Astrocyte (in vitro differentiated cells and primary cell): ENCODE data around the gene CUTA. TPM values are rescaled to one million over a fixed set of nuclear protein-coding genes. Genes with fewer than 3 reads are reported as not detected.

Source experiments
- DNase-seq: peaks from one replicate; pipeline ENCODE4 v3.0.0-alpha.2; 2010; ENCODE audit warnings: low read depth
- FAIRE-seq: peaks from 2 replicates; lab custom pipeline; 2011; peaks lifted over from hg19 to GRCh38; lab: Jason Lieb, UNC
- H2AFZ ChIP-seq: 2 replicates; pipeline ENCODE4 v1.6.0; 2012; ENCODE audit warnings: low read depth, low read length, inconsistent platforms
- H3K27ac ChIP-seq: 2 replicates; pipeline ENCODE4 v1.5.1; 2011; ENCODE audit warnings: low read depth, low read length, inconsistent platforms
- H3K27me3 ChIP-seq: 2 replicates; pipeline ENCODE4 v1.6.0; 2011; ENCODE audit warnings: low read length, inconsistent platforms; ENCODE audit not compliant: insufficient read depth
- H3K36me3 ChIP-seq: 2 replicates; pipeline ENCODE4 v1.5.1; 2011; ENCODE audit warnings: low read length, inconsistent platforms; ENCODE audit not compliant: insufficient read depth
- H3K4me1 ChIP-seq: 2 replicates; pipeline ENCODE4 v1.5.1; 2011; ENCODE audit warnings: low read length, inconsistent platforms; ENCODE audit not compliant: insufficient read depth
- H3K4me2 ChIP-seq: 2 replicates; pipeline ENCODE4 v1.6.0; 2012; ENCODE audit warnings: low read length, inconsistent platforms
- H3K4me3 ChIP-seq: 2 replicates; pipeline ENCODE4 v1.5.1; 2011; ENCODE audit warnings: low read depth, mild to moderate bottlenecking, low read length, inconsistent platforms; ENCODE audit not compliant: insufficient read depth
- H3K79me2 ChIP-seq: 2 replicates; pipeline ENCODE4 v1.6.0; 2012; ENCODE audit warnings: mild to moderate bottlenecking, low read length, inconsistent platforms; ENCODE audit not compliant: insufficient read depth
- H3K9ac ChIP-seq: 2 replicates; pipeline ENCODE4 v1.6.0; 2012; ENCODE audit warnings: mild to moderate bottlenecking, low read length, inconsistent platforms
- H3K9me3 ChIP-seq: 2 replicates; pipeline ENCODE4 v1.5.1; 2012; ENCODE audit warnings: low read depth, mild to moderate bottlenecking, low read length, inconsistent platforms; ENCODE audit not compliant: insufficient read depth
- H4K20me1 ChIP-seq: 2 replicates; pipeline ENCODE4 v1.6.0; 2012; ENCODE audit warnings: low read length, inconsistent platforms; ENCODE audit not compliant: insufficient read depth
- H3K27ac Mint-ChIP-seq: one replicate; pipeline ENCODE4 v1.8.0; 2021; ENCODE audit warnings: mild to moderate bottlenecking, mixed read lengths; ENCODE audit not compliant: unreplicated experiment
- H3K27me3 Mint-ChIP-seq: one replicate; pipeline ENCODE4 v1.8.0; 2021; ENCODE audit warnings: low read depth, mixed read lengths; ENCODE audit not compliant: unreplicated experiment
- H3K36me3 Mint-ChIP-seq: one replicate; pipeline ENCODE4 v1.8.0; 2021; ENCODE audit warnings: low read depth, mixed read lengths; ENCODE audit not compliant: unreplicated experiment
- H3K4me1 Mint-ChIP-seq: one replicate; pipeline ENCODE4 v1.8.0; 2021; ENCODE audit warnings: low read depth, mixed read lengths; ENCODE audit not compliant: unreplicated experiment
- H3K4me3 Mint-ChIP-seq: one replicate; pipeline ENCODE4 v1.8.0; 2021; ENCODE audit warnings: mild to moderate bottlenecking, moderate library complexity, mixed read lengths; ENCODE audit not compliant: unreplicated experiment
- H3K9me3 Mint-ChIP-seq: one replicate; pipeline ENCODE4 v1.8.0; 2021; ENCODE audit warnings: mild to moderate bottlenecking, mixed read lengths; ENCODE audit not compliant: unreplicated experiment
- EZH2 ChIP-seq: IDR thresholded peaks from 2 replicates; pipeline ENCODE4 v1.6.1; 2012; ENCODE audit warnings: mild to moderate bottlenecking, low read length, inconsistent platforms; ENCODE audit not compliant: insufficient read depth
- total RNA-seq: library from RNA; stranded (reverse); gene quantifications from 2 replicates; pipeline ENCODE4 v1.2.1, GENCODE V29; 2021
- TF ChIP-seq, protein P1 (sequence below): IDR thresholded peaks from 2 replicates; pipeline ENCODE4 v1.5.1; 2011; ENCODE audit warnings: low read depth, mild to moderate bottlenecking, inconsistent platforms, low read length, moderate library complexity; ENCODE audit not compliant: insufficient read depth

The CUTA gene
- total RNA-seq, 1 donor from 2014 or later = 256 TPM

DNA sequence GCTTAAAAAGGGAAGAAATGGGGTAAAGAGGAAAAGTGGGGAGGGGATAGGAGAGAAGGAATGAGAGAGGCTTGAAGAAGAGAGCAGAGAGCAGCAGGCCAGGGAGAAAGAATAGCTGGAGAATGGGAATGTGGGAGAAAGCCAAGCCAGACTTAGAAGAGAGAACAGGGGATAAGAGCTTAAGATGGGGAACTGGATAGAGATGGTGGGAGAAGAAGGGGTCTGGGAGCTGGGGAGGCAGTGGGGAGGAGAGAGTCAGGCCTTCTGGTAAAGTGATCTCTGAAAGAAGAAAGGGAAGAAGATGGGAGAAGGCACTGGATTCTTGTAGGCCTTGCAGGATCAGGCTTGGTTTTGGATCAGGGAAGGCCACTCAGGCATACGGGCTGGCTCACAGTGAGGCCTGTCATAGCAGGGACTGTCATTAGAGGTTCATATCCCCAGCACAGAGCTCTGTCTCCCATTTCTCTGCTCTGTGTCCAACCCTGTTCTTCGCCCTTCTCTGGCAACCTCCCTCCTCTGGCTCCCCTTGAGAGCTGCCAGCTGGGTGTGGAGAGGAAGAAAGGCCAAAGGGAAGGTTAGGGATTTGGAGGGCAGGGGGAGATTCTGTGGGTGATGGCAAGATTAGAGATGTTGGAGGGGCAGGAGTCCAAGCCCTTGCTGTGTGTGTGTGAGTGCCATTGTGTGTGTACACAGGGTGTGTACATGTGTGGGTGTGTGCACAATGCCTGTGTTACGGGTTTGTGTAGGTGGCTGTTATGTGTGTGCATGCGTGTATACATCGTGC lies 11.3 kb upstream of the CUTA start:
- Histone ChIP-seq H3K36me3 (no peaks in the 10 kb centered on the region), H3K9me3 (no peaks in the 10 kb centered on the region), H3K4me1 (peaks cover 56% of the 10 kb centered on the region), H3K9ac (peak overlapping the region; percentile 60), H4K20me1 (peaks cover 61% of the 10 kb centered on the region), H3K27me3 (no peaks in the 10 kb centered on the region), H3K4me3 (no peak overlapping the region), H3K27ac (no peak overlapping the region), H3K79me2 (peaks cover 38% of the 10 kb centered on the region), H2AFZ (no peak overlapping the region), H3K4me2 (peak overlapping the region; percentile 100)
- DNase-seq (no peak), FAIRE-seq (no peak)
- H3K27ac Mint-ChIP-seq = peak overlapping the region; percentile 93
- no peaks in the 10 kb centered on the region for H3K9me3 Mint-ChIP-seq
- TF ChIP-seq, protein P1, sequence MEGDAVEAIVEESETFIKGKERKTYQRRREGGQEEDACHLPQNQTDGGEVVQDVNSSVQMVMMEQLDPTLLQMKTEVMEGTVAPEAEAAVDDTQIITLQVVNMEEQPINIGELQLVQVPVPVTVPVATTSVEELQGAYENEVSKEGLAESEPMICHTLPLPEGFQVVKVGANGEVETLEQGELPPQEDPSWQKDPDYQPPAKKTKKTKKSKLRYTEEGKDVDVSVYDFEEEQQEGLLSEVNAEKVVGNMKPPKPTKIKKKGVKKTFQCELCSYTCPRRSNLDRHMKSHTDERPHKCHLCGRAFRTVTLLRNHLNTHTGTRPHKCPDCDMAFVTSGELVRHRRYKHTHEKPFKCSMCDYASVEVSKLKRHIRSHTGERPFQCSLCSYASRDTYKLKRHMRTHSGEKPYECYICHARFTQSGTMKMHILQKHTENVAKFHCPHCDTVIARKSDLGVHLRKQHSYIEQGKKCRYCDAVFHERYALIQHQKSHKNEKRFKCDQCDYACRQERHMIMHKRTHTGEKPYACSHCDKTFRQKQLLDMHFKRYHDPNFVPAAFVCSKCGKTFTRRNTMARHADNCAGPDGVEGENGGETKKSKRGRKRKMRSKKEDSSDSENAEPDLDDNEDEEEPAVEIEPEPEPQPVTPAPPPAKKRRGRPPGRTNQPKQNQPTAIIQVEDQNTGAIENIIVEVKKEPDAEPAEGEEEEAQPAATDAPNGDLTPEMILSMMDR = no peak
- TF ChIP-seq EZH2 = no peak
- peaks cover 5% of the 10 kb centered on the region for H3K36me3 Mint-ChIP-seq
- peaks cover 69% of the 10 kb centered on the region for H3K4me1 Mint-ChIP-seq
- no peaks in the 10 kb centered on the region for H3K27me3 Mint-ChIP-seq
- peak overlapping the region; percentile 91 for H3K4me3 Mint-ChIP-seq

DNA sequence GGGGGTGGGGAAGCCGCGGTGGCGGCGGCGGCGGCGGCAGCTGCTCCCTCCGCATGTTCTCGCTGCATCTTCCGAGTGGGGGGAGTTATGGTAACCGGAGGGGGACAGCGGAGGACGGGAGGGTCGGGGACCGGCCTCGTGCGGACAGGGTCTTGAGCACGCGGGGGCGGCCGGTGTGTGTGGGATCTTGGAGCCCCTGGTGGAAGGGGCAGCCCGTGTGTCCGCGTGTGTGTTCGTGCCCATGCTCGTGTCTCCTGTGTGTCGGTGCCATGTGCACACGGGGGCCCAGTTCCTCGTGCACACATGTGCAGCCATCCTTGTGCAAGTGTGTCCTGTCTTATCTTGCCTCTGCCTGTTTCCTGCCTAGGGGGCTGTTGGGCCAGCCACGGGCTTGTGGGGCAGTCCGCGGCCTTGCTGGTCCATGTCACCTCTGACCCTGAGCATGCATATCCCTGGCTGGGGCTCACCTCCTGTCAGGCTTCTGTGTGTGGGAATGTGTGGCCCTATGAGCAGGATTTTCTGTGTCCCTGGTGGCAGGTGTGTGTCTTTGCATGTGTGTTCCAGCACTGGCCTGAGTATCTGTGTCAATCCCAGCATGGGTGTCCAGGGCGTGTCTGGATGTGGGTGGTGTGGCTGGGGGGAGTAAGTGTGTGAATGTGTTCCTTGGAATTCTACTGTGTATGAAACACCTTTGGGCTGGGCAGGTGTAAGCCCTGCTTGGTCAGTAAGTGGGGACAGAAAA lies 10.5 kb upstream of the CUTA start:
- Histone ChIP-seq H3K79me2 (peaks cover 43% of the 10 kb centered on the region), H4K20me1 (peaks cover 57% of the 10 kb centered on the region)

More for the DNA sequence above, 10.5 kb upstream of the CUTA start:
- no peaks in the 10 kb centered on the region for H3K27me3 Mint-ChIP-seq
- peak overlapping the region; percentile 93 for H3K27ac Mint-ChIP-seq
- peak overlapping the region; percentile 91 for H3K4me3 Mint-ChIP-seq
- no peaks in the 10 kb centered on the region for H3K36me3 ChIP-seq
- peak overlapping the region; percentile 60 for H3K9ac ChIP-seq
- FAIRE-seq = no peak
- peak overlapping the region; percentile 100 for H3K4me2 ChIP-seq
- H3K27me3 ChIP-seq = no peaks in the 10 kb centered on the region
- DNase-seq = no peak
- H3K27ac ChIP-seq = no peak overlapping the region
- peaks cover 5% of the 10 kb centered on the region for H3K36me3 Mint-ChIP-seq
- no peak for TF ChIP-seq EZH2
- TF ChIP-seq, protein P1 = peak; percentile 37
- no peaks in the 10 kb centered on the region for H3K9me3 ChIP-seq
- peaks cover 67% of the 10 kb centered on the region for H3K4me1 Mint-ChIP-seq
- peaks cover 50% of the 10 kb centered on the region for H3K4me1 ChIP-seq
- no peak overlapping the region for H2AFZ ChIP-seq
- H3K4me3 ChIP-seq = peak overlapping the region; percentile 58
- H3K9me3 Mint-ChIP-seq = no peaks in the 10 kb centered on the region
